ENCODE measurements around the gene SRGAP3. TPM values are rescaled to one million over a fixed set of nuclear protein-coding genes. Genes with fewer than 3 reads are reported as not detected.

The SRGAP3 gene
- total and polyA plus RNA-seq, 2 donors (not counting 1 experiment from before 2014, with no cell fraction given): 1.4 to 1.5 TPM

GRCh38 chr3:9151240-9151639, 98.2 kb downstream of the SRGAP3 start:
- H3K27me3 Mint-ChIP-seq: peaks cover 9% of the 10 kb centered on the region
- ATAC-seq (ENCODE audit: low read depth): no peak
- Histone ChIP-seq H3K4me3 (ENCODE audit: control extremely low read depth in 1 of 5, extremely low read depth in 1 of 5, insufficient read depth in 1 of 5, low read depth in 2 of 5, low read length in 4 of 5) (no peak overlapping the region), H3K27ac (ENCODE audit: low read length in 2 of 2) (no peak overlapping the region), H3K9ac (ENCODE audit: low read length) (no peak overlapping the region), H3K36me3 (replicated peaks in 1 of 2; ENCODE audit: control extremely low read depth in 1 of 2, control insufficient read depth in 1 of 2, extremely low read depth in 1 of 2, insufficient read depth in 2 of 2, low read length in 1 of 2) (no peaks in the 10 kb centered on the region), H2AFZ (ENCODE audit: insufficient read depth, low read depth, low read length, poor library complexity, severe bottlenecking) (no peak overlapping the region), H3K9me3 (ENCODE audit: control extremely low read depth in 1 of 3, control insufficient read depth in 2 of 3, insufficient read depth in 1 of 3, low read length in 2 of 3) (peaks cover 0 to 40% (median 12%) of the 10 kb centered on the region in 3 donors), H3K4me2 (replicated peaks; ENCODE audit: low read depth, low read length, poor library complexity, severe bottlenecking) (no peak overlapping the region), H3K79me2 (ENCODE audit: control insufficient read depth, insufficient read depth, low read length) (no peaks in the 10 kb centered on the region), H4K20me1 (ENCODE audit: control insufficient read depth, insufficient read depth, low read length, poor library complexity, severe bottlenecking) (no peaks in the 10 kb centered on the region), H3K27me3 (replicated peaks in 1 of 4; ENCODE audit: control extremely low read depth in 1 of 4, control insufficient read depth in 3 of 4, insufficient read depth in 4 of 4, low read length in 3 of 4) (peaks cover 0 to 10% (median 4%) of the 10 kb centered on the region in 4 experiments), H3K4me1 (ENCODE audit: control insufficient read depth in 2 of 2, insufficient read depth in 2 of 2, low read length in 2 of 2) (no peaks in the 10 kb centered on the region)
- WGBS (ENCODE audit: insufficient coverage): 93% methylated on average over 8 of the region's 8 CpGs
- TF ChIP-seq EZH2 (IDR thresholded peaks at IDR 0.05; ENCODE audit: borderline replicate concordance, insufficient read depth, low read depth, low read length, poor library complexity, severe bottlenecking) (no peak), CTCF (IDR thresholded peaks at IDR 0.05) (no peak)
- H3K4me3 Mint-ChIP-seq: no peak overlapping the region
- no peak overlapping the region for H3K27ac Mint-ChIP-seq
- peaks cover 2% of the 10 kb centered on the region for H3K4me1 Mint-ChIP-seq
- intact Hi-C loops (cut with micrococcal nuclease): no loop called here
- ChIA-PET CTCF (no interaction called here), POLR2A (no interaction called here)
- peaks cover 12% of the 10 kb centered on the region for H3K9me3 Mint-ChIP-seq (ENCODE audit: insufficient read depth)
- DNase-seq: no peak

DNA sequence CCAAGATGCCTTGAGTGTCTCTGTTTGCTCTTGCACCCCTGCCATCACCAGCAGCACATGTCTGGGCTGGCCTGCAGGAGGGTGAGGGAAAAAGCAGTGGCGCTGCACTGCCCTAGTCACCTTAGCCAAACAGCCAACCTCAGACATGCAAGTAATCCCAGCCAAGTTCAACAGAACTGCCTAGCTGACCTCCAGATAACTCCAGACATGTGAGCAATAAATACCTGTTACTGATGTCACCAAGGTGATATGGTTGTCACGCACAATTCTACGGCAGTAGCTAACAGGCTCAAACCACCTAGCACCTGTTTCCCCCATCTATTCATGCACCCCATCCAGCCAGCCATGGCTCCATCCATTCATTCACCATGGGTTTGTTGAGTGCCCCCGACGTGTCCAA, 99.9 kb downstream of the SRGAP3 start:
- H3K4me3 Mint-ChIP-seq: no peak overlapping the region
- no peak for DNase-seq
- H3K4me1 Mint-ChIP-seq: peaks cover 2% of the 10 kb centered on the region
- ChIA-PET POLR2A (no interaction called here), CTCF (no interaction called here)
- TF ChIP-seq CTCF (IDR thresholded peaks at IDR 0.05) (no peak), EZH2 (IDR thresholded peaks at IDR 0.05; ENCODE audit: borderline replicate concordance, insufficient read depth, low read depth, low read length, poor library complexity, severe bottlenecking) (no peak)
- intact Hi-C loops (cut with micrococcal nuclease): no loop called here
- H3K9ac ChIP-seq (ENCODE audit: low read length): no peak overlapping the region
- no peaks in the 10 kb centered on the region for H4K20me1 ChIP-seq (ENCODE audit: control insufficient read depth, insufficient read depth, low read length, poor library complexity, severe bottlenecking)
- H3K36me3 ChIP-seq (replicated peaks in 1 of 2; ENCODE audit: control extremely low read depth in 1 of 2, control insufficient read depth in 1 of 2, extremely low read depth in 1 of 2, insufficient read depth in 2 of 2, low read length in 1 of 2): no peaks in the 10 kb centered on the region
- ATAC-seq (ENCODE audit: low read depth): no peak
- no peak overlapping the region for H3K27ac ChIP-seq (ENCODE audit: low read length in 2 of 2)
- no peaks in the 10 kb centered on the region for H3K79me2 ChIP-seq (ENCODE audit: control insufficient read depth, insufficient read depth, low read length)
- peaks cover 0 to 10% (median 4%) of the 10 kb centered on the region in 4 experiments for H3K27me3 ChIP-seq (replicated peaks in 1 of 4; ENCODE audit: control extremely low read depth in 1 of 4, control insufficient read depth in 3 of 4, insufficient read depth in 4 of 4, low read length in 3 of 4)
- peaks cover 14% of the 10 kb centered on the region for H3K27me3 Mint-ChIP-seq
- H3K4me1 ChIP-seq (ENCODE audit: control insufficient read depth in 2 of 2, insufficient read depth in 2 of 2, low read length in 2 of 2): no peaks in the 10 kb centered on the region
- no peak overlapping the region for H3K4me2 ChIP-seq (replicated peaks; ENCODE audit: low read depth, low read length, poor library complexity, severe bottlenecking)
- peaks cover 12% of the 10 kb centered on the region for H3K9me3 Mint-ChIP-seq (ENCODE audit: insufficient read depth)
- H3K27ac Mint-ChIP-seq: no peak overlapping the region
- peaks cover 1 to 40% (median 12%) of the 10 kb centered on the region in 3 donors for H3K9me3 ChIP-seq (ENCODE audit: control extremely low read depth in 1 of 3, control insufficient read depth in 2 of 3, insufficient read depth in 1 of 3, low read length in 2 of 3)
- H2AFZ ChIP-seq (ENCODE audit: insufficient read depth, low read depth, low read length, poor library complexity, severe bottlenecking): no peak overlapping the region
- no peak overlapping the region for H3K4me3 ChIP-seq (ENCODE audit: control extremely low read depth in 1 of 5, extremely low read depth in 1 of 5, insufficient read depth in 1 of 5, low read depth in 2 of 5, low read length in 4 of 5)
- WGBS (ENCODE audit: insufficient coverage): 96% methylated on average over 4 of the region's 5 CpGs

Measured in B cell (primary cell).